ENCODE results near the gene CPSF4.

CPSF4 gene

GRCh38 chr7:99438573-99439480 lies at the start of gene CPSF4, which contains the start of gene PTCD1:
TSS of gene CPSF4 (plus strand) at chr7:99438943. CDS start at chr7:99439083, 140 bp downstream.
TSS of gene PTCD1 (minus strand) at chr7:99438798. CDS start at chr7:99435242, 3,556 bp downstream.
- peak within 1 kb of the TSS; percentile 81 for H3K4me3 ChIP-seq (ENCODE audit: low read length)

GRCh38 chr7:99389772-99390171 lies 49.0 kb upstream of the CPSF4 start:
- H3K4me3 ChIP-seq (ENCODE audit: low read length) = no peak overlapping the region
- no peak for TF ChIP-seq ZNF274 (IDR thresholded peaks at IDR 0.05; ENCODE audit: low read depth, low read length)

More at GRCh38 chr7:99438573-99439480, at the start of gene CPSF4, which contains the start of gene PTCD1:
- no peak for TF ChIP-seq ZNF274 (IDR thresholded peaks at IDR 0.05; ENCODE audit: low read depth, low read length)

GRCh38 chr7:99390941-99391602 lies 47.7 kb upstream of the CPSF4 start:
- TF ChIP-seq ZNF274 (IDR thresholded peaks at IDR 0.05; ENCODE audit: low read depth, low read length) = no peak
- H3K4me3 ChIP-seq (ENCODE audit: low read length) = no peak overlapping the region

- no peak for TF ChIP-seq ZNF274 (IDR thresholded peaks at IDR 0.05; ENCODE audit: low read depth, low read length)
- no peak overlapping the region for H3K4me3 ChIP-seq (ENCODE audit: low read length)
Measured at GRCh38 chr7:99392046-99392445, 46.7 kb upstream of the CPSF4 start.

DNA sequence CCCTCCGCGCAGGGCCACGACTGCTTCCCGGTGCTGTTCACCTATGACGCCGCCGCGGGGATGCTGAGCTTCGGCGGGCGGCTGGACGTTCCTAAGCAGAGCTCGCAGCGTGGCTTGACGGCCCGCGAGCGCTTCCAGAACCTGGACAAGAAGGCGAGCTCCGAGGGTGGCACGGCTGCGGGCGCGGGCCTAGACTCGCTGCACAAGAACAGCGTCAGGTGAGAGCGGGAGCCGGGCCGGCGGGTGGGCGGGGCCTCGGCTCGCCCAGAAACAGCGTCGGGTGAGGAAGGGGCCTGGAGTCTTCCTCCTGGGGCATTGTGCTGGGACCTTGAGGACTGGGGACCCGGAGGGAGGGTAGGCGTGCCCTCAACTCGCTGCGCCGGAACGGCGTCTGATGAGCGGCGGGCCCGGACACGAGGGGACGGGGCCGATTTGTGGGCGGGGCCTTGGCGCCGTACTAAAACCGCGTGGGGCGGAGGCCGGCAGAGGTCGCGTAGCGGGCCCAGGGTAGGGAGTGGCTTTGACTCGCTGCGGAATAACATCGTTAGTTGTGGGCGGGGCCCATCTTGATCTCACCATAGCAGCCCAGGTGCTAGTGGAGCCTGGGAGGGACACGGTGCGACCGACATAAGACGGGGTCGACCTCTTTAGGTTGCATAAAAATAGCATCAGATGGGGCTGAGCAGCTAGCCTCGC lies 45.9 kb upstream of the CPSF4 start:
- no peak overlapping the region; the same call in 1 of the 2 replicates for H3K4me3 ChIP-seq (ENCODE audit: low read length)
- TF ChIP-seq ZNF274 (IDR thresholded peaks at IDR 0.05; ENCODE audit: low read depth, low read length) = no peak

DNA sequence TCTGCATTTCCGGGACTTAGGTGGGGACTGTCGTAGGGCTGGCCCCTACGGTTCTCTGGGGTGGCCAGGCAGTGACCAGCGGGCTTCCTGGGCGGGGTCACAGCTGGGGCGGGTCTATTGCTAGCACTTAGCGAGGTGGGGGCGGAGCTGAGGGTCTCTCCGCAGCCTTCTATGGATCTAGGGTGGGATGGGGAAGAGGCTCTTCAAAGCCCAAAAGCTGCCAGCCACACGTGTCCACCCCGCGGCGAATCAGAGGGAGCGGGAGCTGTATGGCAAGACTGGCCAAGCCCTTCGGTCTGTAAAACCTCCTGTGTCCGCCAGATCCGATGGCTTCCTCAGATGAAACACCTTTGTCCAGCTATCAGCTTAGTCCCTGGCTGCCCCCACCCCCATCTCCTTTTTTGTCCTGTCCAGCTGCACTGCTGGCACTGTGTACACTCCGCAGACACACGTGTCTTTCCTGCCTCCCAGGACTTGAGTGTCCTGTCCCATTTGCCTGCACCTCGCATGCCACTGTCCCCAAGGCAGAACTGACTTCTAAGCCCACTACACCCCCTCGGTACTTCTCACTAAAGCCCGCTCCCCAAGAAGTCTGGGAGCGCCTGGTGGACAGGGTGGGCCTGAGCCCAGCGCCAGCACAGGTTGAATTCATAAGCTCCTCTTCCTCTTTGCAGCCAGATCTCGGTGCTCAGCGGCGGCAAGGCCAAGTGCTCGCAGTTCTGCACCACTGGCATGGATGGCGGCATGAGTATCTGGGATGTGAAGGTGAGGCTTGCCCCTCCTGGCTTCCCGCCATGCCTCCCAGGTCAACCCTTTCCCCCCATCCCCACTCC lies 45.2 kb upstream of the CPSF4 start:
- H3K4me3 ChIP-seq (ENCODE audit: low read length) = no peak overlapping the region
- no peak for TF ChIP-seq ZNF274 (IDR thresholded peaks at IDR 0.05; ENCODE audit: low read depth, low read length)

GRCh38 chr7:99394188-99394502 lies 44.6 kb upstream of the CPSF4 start:
- TF ChIP-seq ZNF274 (IDR thresholded peaks at IDR 0.05; ENCODE audit: low read depth, low read length) = no peak

GRCh38 chr7:99395616-99396327 lies 43.0 kb upstream of the CPSF4 start:
- TF ChIP-seq ZNF274 (IDR thresholded peaks at IDR 0.05; ENCODE audit: low read depth, low read length) = no peak
- no peak overlapping the region for H3K4me3 ChIP-seq (ENCODE audit: low read length)

More at GRCh38 chr7:99394188-99394502, 44.6 kb upstream of the CPSF4 start:
- no peak overlapping the region for H3K4me3 ChIP-seq (ENCODE audit: low read length)

DNA sequence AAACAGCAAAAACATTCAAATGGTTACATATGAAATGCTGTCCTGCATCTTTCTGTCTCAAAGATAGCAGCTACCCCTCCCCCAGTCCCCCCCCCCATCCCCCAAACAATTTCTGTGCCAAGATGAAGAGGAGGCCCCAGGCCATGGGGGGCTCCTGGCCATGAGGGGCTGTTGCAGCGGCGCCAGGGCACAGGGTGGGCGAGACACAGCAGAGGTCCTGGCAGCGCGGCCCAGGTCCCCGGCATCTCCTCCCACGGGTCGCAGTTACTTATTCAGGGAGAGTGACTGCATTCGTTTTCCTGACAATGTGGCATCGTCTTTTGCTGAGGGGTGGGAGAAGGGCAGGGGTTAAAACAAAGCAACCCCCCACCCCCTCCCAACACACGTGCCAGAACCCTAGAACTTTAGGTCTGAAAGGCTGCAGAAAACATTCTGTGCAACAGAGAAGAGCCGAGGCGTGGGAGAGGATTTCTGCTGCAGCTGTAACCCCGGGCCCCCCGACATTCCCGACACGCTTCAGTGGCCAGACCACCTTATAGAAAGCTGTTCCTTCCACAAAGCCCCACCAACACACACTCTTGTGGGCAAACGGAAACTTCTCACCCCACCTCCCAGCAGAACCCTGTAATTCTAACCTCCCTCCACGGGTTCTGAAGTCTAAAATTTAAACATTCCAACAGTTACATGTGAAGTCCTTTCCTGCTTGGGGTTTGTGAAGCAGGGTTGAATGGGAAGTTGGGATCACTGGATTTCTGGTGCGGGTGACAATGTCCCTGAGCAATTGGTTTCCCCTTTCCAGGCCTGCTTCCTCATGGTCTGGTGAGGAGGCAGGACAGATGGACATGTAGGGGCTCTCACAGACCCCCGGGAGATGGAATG lies 42.1 kb upstream of the CPSF4 start:
- H3K4me3 ChIP-seq (ENCODE audit: low read length) = no peak overlapping the region
- TF ChIP-seq ZNF274 (IDR thresholded peaks at IDR 0.05; ENCODE audit: low read depth, low read length) = no peak

- H3K4me3 ChIP-seq (ENCODE audit: low read length) = no peak overlapping the region
- TF ChIP-seq ZNF274 (IDR thresholded peaks at IDR 0.05; ENCODE audit: low read depth, low read length) = no peak
Measured at GRCh38 chr7:99397297-99397983, 41.3 kb upstream of the CPSF4 start.

GRCh38 chr7:99398891-99399445 lies 39.8 kb upstream of the CPSF4 start:
- H3K4me3 ChIP-seq (ENCODE audit: low read length) = no peak overlapping the region
- no peak for TF ChIP-seq ZNF274 (IDR thresholded peaks at IDR 0.05; ENCODE audit: low read depth, low read length)
